K562 (cell line): ENCODE data around the gene MAB21L4. TPM values are rescaled to one million over a fixed set of nuclear protein-coding genes. Genes with fewer than 3 reads are reported as not detected.
A peak's percentile ranks its signal among the peaks of the same experiment; 100 is the strongest.

Experiments
- ATAC-seq: fragments of 200-7000 bp; cut with Tn5 transposase; 3 replicates; pipeline ENCODE4 v1.9.1; 2020; ENCODE audit warnings: moderate library complexity
- BruUV-seq: library from RNA; stranded (reverse); fragments of 400-500 nt; replicated peaks from 2 replicates; lab custom pipeline; 2021; lab: Mats Ljungman, UMichigan
- CTCF ChIA-PET: fragments of 300-600 bp; formaldehyde crosslinking; extraction: SDS; loops from one replicate; lab custom pipeline; 2021; ENCODE audit warnings: low intra/inter-chr PET ratio; lab: Yijun Ruan, JAX
- POLR2A ChIA-PET: fragments of 300-600, 350-650 bp; sonication (Branson Sonifier 250); formaldehyde crosslinking; extraction: SDS; loops from one replicate; lab custom pipeline; 2021; ENCODE audit warnings: antibody characterized with exemption, inconsistent platforms; lab: Yijun Ruan, JAX
- DNase-seq, 4 experiments: peaks; one replicate each; pipeline versions ENCODE4 v3.0.0 to v3.0.0-alpha.2; 2011 to 2018; ENCODE audit warnings: low spot score in 3 of 4, mixed read lengths in 3 of 4; ENCODE audit errors: extremely low read depth in 1 of 4
- FAIRE-seq: peaks from 2 replicates; lab custom pipeline; 2011; peaks lifted over from hg19 to GRCh38; lab: Jason Lieb, UNC
- H2AFZ ChIP-seq: 2 replicates; pipeline ENCODE4 v1.6.0; 2011; ENCODE audit warnings: low read depth, low read length, control low read depth, inconsistent platforms
- H3K27ac ChIP-seq: fragments of 200-600 bp; 3 replicates; pipeline ENCODE4 v1.8.0; 2011; ENCODE audit warnings: low read depth, mild to moderate bottlenecking, control low read depth, inconsistent platforms, low read length, moderate library complexity, mixed read lengths; ENCODE audit errors: extremely low read depth
- H3K27me3 ChIP-seq, 2 experiments: fragments of 300-600 bp in 1 of 2; 2 replicates in 1 of 2; 3 replicates in 1 of 2; pipeline versions ENCODE4 v1.6.0 to v1.8.0; 2011; ENCODE audit warnings: inconsistent platforms in 2 of 2, low read length in 2 of 2, mild to moderate bottlenecking in 1 of 2, mixed read lengths in 1 of 2, moderate library complexity in 1 of 2; ENCODE audit not compliant: control insufficient read depth in 2 of 2, insufficient read depth in 2 of 2
- H3K36me3 ChIP-seq: fragments of 300-600 bp; 3 replicates; pipeline ENCODE4 v1.8.0; 2011; ENCODE audit warnings: mild to moderate bottlenecking, low read length, inconsistent platforms; ENCODE audit not compliant: control insufficient read depth, insufficient read depth
- H3K4me1 ChIP-seq, 2 experiments: fragments of 200-600 bp in 1 of 2; replicated peaks in 1 of 2; 2 replicates in 1 of 2; 3 replicates in 1 of 2; pipeline versions ENCODE4 v1.5.1 to v1.8.0; 2011; ENCODE audit warnings: inconsistent platforms in 2 of 2, low read length in 2 of 2, mild to moderate bottlenecking in 1 of 2, mixed read lengths in 1 of 2, moderate library complexity in 1 of 2; ENCODE audit not compliant: control insufficient read depth in 2 of 2, insufficient read depth in 2 of 2
- H3K4me2 ChIP-seq: 2 replicates; pipeline ENCODE4 v1.6.1; 2011; ENCODE audit warnings: low read length, control low read depth, inconsistent platforms, mixed read lengths; ENCODE audit not compliant: insufficient read depth
- H3K4me3 ChIP-seq: fragments of 200-600 bp; sonication (generic), shearing (Covaris generic); 2 replicates; pipeline ENCODE4 v1.5.1; 2016; ENCODE audit warnings: control low read depth, inconsistent platforms
- H3K79me2 ChIP-seq: fragments of 200-600 bp; 3 replicates; pipeline ENCODE4 v1.8.0; 2011; ENCODE audit warnings: low read length, inconsistent platforms; ENCODE audit not compliant: control insufficient read depth, insufficient read depth
- H3K9ac ChIP-seq, 2 experiments: 2 replicates each; pipeline versions ENCODE4 v1.6.0 to v1.6.1; 2011; ENCODE audit warnings: low read depth in 2 of 2, low read length in 2 of 2, control low read depth in 1 of 2, inconsistent platforms in 1 of 2, mild to moderate bottlenecking in 1 of 2, mixed read lengths in 1 of 2; ENCODE audit not compliant: insufficient read depth in 1 of 2
- H3K9me1 ChIP-seq: one replicate; pipeline ENCODE4 v1.6.0; 2011; ENCODE audit warnings: inconsistent platforms, mild to moderate bottlenecking, low read length, moderate library complexity; ENCODE audit not compliant: control insufficient read depth, insufficient read depth
- H3K9me3 ChIP-seq: replicated peaks from 2 replicates; pipeline ENCODE4 v1.5.1; 2011; ENCODE audit warnings: low read depth, low read length, inconsistent platforms; ENCODE audit not compliant: control insufficient read depth, insufficient read depth
- H4K20me1 ChIP-seq: replicated peaks from 2 replicates; pipeline ENCODE4 v1.6.1; 2011; ENCODE audit warnings: low read length, inconsistent platforms, mixed read lengths; ENCODE audit not compliant: control insufficient read depth, insufficient read depth
- MCM2 ChIP-seq: fragments of 450-650 bp; IDR thresholded peaks from 2 replicates; pipeline ENCODE4 v1.6.1; 2017; ENCODE audit warnings: low read depth, mild to moderate bottlenecking
- PHB2 ChIP-seq: fragments of 450-650 bp; IDR thresholded peaks from 2 replicates; pipeline ENCODE4 v1.6.1; 2017; ENCODE audit warnings: low read depth
- WGBS: fragments of 100-300 bp; shearing (Covaris generic); methylation state at CpG from one replicate; pipeline ENCODE4 v1.1.6; 2016; ENCODE audit warnings: low coverage, mixed read lengths; ENCODE audit not compliant: insufficient coverage; ENCODE audit errors: missing lambda C conversion rate; 5-methylcytosine and 5-hydroxymethylcytosine counted together
- in situ Hi-C: fragments of 300-500 bp; cut with MboI; formaldehyde crosslinking; loops from 4 replicates; pipeline ENCODE4 v1.15.0; 2018; ENCODE audit warnings: inconsistent platforms, mixed read lengths
- intact Hi-C: fragments of 100-400 bp; cut with micrococcal nuclease; formaldehyde crosslinking; loops from 2 replicates; pipeline ENCODE4 v1.14.2; 2022
- polyA plus RNA-seq, 8 experiments: library from polyadenylated mRNA; depleted of rRNA in 4 of 8; stranded (reverse) in 5 of 8; unstranded in 3 of 8; fragments of >200 nt; fragmentation: Nextera tagmentation in 2 of 8; fragmentation: Illumina TruSeq in 1 of 8; extraction: Ambion mirVana in 2 of 8; extraction: Trizol in 1 of 8; gene quantifications; 2 replicates each; pipeline versions ENCODE4 v1.2.1 to v1.2.3, GENCODE V29; 2011 to 2014; ENCODE audit warnings: inconsistent platforms in 1 of 8, missing spikeins in 1 of 8
- total RNA-seq, 7 experiments: library from RNA; depleted of rRNA in 6 of 7; stranded (reverse); fragments of >200 nt in 6 of 7; fragmentation: Illumina TruSeq in 2 of 7; extraction: Trizol in 2 of 7; gene quantifications; 2 replicates each; pipeline versions ENCODE4 v1.2.1 to v1.2.3, GENCODE V29; 2011 to 2021; ENCODE audit warnings: low replicate concordance in 1 of 7

MAB21L4 gene
- total and polyA plus RNA-seq, 9 of the 15 experiments (the other 6 are each of a cell fraction or from before 2014, with no cell fraction given): 0.03 TPM; not detected in 8

DNA sequence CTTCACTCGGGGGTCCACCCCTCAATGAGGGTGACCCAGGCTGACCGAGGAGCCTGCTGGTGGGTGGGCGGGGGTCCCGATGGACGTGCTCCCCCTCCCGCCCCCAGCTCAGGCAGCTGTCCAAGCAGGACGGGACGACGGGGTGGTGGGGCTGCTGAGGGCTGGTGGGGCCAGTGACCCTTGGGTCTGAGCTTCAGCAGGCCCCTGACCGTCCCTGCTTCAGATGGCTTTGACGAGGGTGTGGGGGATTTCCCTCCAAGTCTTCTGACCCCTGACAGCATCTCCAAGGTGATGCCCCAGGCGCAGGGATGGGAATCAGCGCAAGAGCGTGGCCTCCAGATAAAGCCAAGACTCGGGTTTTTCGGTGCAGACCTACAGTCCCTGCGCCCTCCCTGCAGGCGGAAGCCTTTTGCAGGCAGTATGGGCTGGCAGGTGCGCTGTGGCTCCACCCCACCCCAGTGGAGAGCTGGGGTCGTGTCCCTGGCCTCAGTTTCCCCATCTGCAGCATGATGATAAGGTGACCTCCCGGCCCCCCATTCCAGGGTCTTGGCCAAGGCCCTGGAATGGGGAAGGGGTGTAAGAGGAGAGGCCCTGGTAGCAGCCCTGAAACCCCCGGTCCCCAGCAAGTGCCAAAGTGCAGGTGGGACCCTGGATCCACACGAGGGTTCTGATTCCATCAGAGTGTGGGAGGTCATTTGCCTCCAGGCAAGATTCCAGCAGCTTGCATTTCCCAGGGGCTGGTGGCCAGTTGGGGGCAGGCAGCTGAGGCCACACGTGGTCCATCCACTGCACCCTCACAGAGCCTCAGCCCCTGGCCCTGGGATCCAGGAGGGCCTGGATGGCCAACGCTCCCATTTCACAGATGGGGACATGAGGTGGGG is 18.9 kb upstream of the MAB21L4 start:
- no peak overlapping the region for H3K9ac ChIP-seq

More for the DNA sequence above, 18.9 kb upstream of the MAB21L4 start:
- DNase-seq: no peak
- no TSS peak for BruUV-seq
- H3K4me3 ChIP-seq: no peak overlapping the region
- FAIRE-seq: no peak
- H2AFZ ChIP-seq: no peak overlapping the region
- no peak overlapping the region for H3K4me2 ChIP-seq
- 9% methylated on average over 13 of the region's 25 CpGs for WGBS
- peak; percentile 24; the same call in 2 of the 3 replicates for ATAC-seq
- TF ChIP-seq MCM2: no peak
- no peak for TF ChIP-seq PHB2
- H3K79me2 ChIP-seq: no peaks in the 10 kb centered on the region
- no peaks in the 10 kb centered on the region for H3K36me3 ChIP-seq
- no peak overlapping the region for H3K27ac ChIP-seq
- H3K4me1 ChIP-seq: peaks cover 0 to 27% of the 10 kb centered on the region in 2 experiments; a peak in 2 of 5 replicates
- ChIA-PET POLR2A (interaction anchor here (0.6 kb wide), 3 partner anchors 18 to 1575 kb away, joined by 3 read pairs; no protein-coding TSS in a partner anchor), CTCF (interaction anchor here (0.6 kb wide), 1 partner anchor 445 kb away, joined by 3 read pairs; no protein-coding TSS in a partner anchor)
- peaks cover 0 to 37% of the 10 kb centered on the region in 2 experiments; a peak in 2 of 5 replicates for H3K27me3 ChIP-seq
- H4K20me1 ChIP-seq: peaks cover 6% of the 10 kb centered on the region
- H3K9me1 ChIP-seq: no peaks in the 10 kb centered on the region
- intact Hi-C loops: loop anchor here (10.0 kb wide), 1 partner anchor 160 kb away; no protein-coding TSS in a partner anchor
- no peaks in the 10 kb centered on the region for H3K9me3 ChIP-seq
- in situ Hi-C loops: no loop called here
